Neural cell (in vitro differentiated cells): ENCODE results near the gene KCTD17. TPM values are rescaled to one million over a fixed set of nuclear protein-coding genes. Genes with fewer than 3 reads are reported as not detected.
A peak's percentile ranks its signal among the peaks of the same experiment; 100 is the strongest.

Source experiments
- H2AFZ ChIP-seq: fragments of 200-600, 300-800 bp; sonication (generic), shearing (Covaris generic); 2 replicates; pipeline ENCODE4 v1.6.0; 2014; ENCODE audit warnings: low read depth, mild to moderate bottlenecking, antibody characterized with exemption, low read length, moderate library complexity
- H3F3A ChIP-seq: fragments of 200-600 bp; shearing (Covaris generic); 2 replicates; pipeline ENCODE4 v1.6.1; 2016; ENCODE audit warnings: mild to moderate bottlenecking, moderate library complexity, mixed read lengths, antibody characterized with exemption, low read length; ENCODE audit not compliant: insufficient read depth, poor library complexity, severe bottlenecking
- H3K27ac ChIP-seq: fragments of 200-600, 300-800 bp; sonication (generic), shearing (Covaris generic); 2 replicates; pipeline ENCODE4 v1.5.1; 2014; ENCODE audit warnings: mild to moderate bottlenecking, low read length, moderate library complexity
- H3K27me3 ChIP-seq: fragments of 300-800, 200-600 bp; sonication (generic), shearing (Covaris generic); 2 replicates; pipeline ENCODE4 v1.6.0; 2014; ENCODE audit warnings: mild to moderate bottlenecking, low read depth, low read length, moderate library complexity; ENCODE audit not compliant: insufficient read depth
- H3K36me3 ChIP-seq: fragments of 300-800, 200-600 bp; sonication (generic), shearing (Covaris generic); 2 replicates; pipeline ENCODE4 v1.5.1; 2014; ENCODE audit warnings: mild to moderate bottlenecking, antibody characterized with exemption, low read length, moderate library complexity; ENCODE audit not compliant: insufficient read depth
- H3K4me2 ChIP-seq: fragments of 300-800, 200-600 bp; sonication (generic), shearing (Covaris generic); 2 replicates; pipeline ENCODE4 v1.6.0; 2014; ENCODE audit warnings: mild to moderate bottlenecking, low read length
- H3K4me3 ChIP-seq: fragments of 300-800, 200-600 bp; sonication (generic), shearing (Covaris generic); 2 replicates; pipeline ENCODE4 v1.5.1; 2014; ENCODE audit warnings: mild to moderate bottlenecking, low read length, moderate library complexity
- H3K79me2 ChIP-seq: fragments of 200-600 bp; shearing (Covaris generic); replicated peaks from 2 replicates; pipeline ENCODE4 v1.6.0; 2014; ENCODE audit warnings: mild to moderate bottlenecking, low read length, moderate library complexity; ENCODE audit not compliant: insufficient read depth
- H3K9ac ChIP-seq: fragments of 300-800, 200-600 bp; sonication (generic), shearing (Covaris generic); 2 replicates; pipeline ENCODE4 v1.6.1; 2016; ENCODE audit warnings: mild to moderate bottlenecking, low read length, mixed read lengths
- H3K9me2 ChIP-seq: fragments of 200-600 bp; shearing (Covaris generic); 2 replicates; pipeline ENCODE4 v1.6.1; 2016; ENCODE audit warnings: mild to moderate bottlenecking, low read length, mixed read lengths; ENCODE audit not compliant: insufficient read depth
- H3K9me3 ChIP-seq: fragments of 200-600, 300-800 bp; sonication (generic), shearing (Covaris generic); 2 replicates; pipeline ENCODE4 v1.6.1; 2016; ENCODE audit warnings: mild to moderate bottlenecking, mixed run types, low read length, moderate library complexity, mixed read lengths
- H4K20me1 ChIP-seq: fragments of 200-600 bp; shearing (Covaris generic); 2 replicates; pipeline ENCODE4 v1.6.1; 2016; ENCODE audit warnings: mild to moderate bottlenecking, mixed run types; ENCODE audit not compliant: insufficient read depth
- EP300 ChIP-seq: fragments of 450-650 bp; conservative IDR thresholded peaks from 2 replicates; pipeline ENCODE4 v1.6.1; 2014; ENCODE audit warnings: antibody characterized with exemption, mild to moderate bottlenecking, moderate library complexity; ENCODE audit not compliant: poor library complexity, severe bottlenecking
- EZH2 ChIP-seq: fragments of 200-600, 300-800 bp; shearing (Covaris generic), sonication (generic); IDR thresholded peaks from 2 replicates; pipeline ENCODE4 v1.6.1; 2014; ENCODE audit warnings: antibody characterized with exemption, low read length, borderline replicate concordance, mild to moderate bottlenecking; ENCODE audit not compliant: insufficient read depth, poor library complexity, severe bottlenecking
- MXI1 ChIP-seq: fragments of 450-650 bp; conservative IDR thresholded peaks from 2 replicates; pipeline ENCODE4 v1.6.1; 2014; ENCODE audit warnings: antibody characterized with exemption, mild to moderate bottlenecking; ENCODE audit not compliant: poor library complexity, severe bottlenecking
- POLR2AphosphoS5 ChIP-seq: IDR thresholded peaks from 2 replicates; pipeline ENCODE4 v1.6.1; 2012
- RAD21 ChIP-seq: fragments of 450-650 bp; conservative IDR thresholded peaks from 2 replicates; pipeline ENCODE4 v1.6.1; 2014; ENCODE audit warnings: antibody characterized with exemption, mild to moderate bottlenecking, moderate library complexity
- SMC3 ChIP-seq: fragments of 450-650 bp; conservative IDR thresholded peaks from 2 replicates; pipeline ENCODE4 v1.6.1; 2014; ENCODE audit warnings: antibody characterized with exemption, mild to moderate bottlenecking, moderate library complexity; ENCODE audit not compliant: poor library complexity
- TAF1 ChIP-seq: IDR thresholded peaks from 2 replicates; pipeline ENCODE4 v1.6.1; 2012; ENCODE audit warnings: low read depth
- polyA plus RNA-seq: library from polyadenylated mRNA; depleted of rRNA; stranded (reverse); fragments of >200 nt; gene quantifications from 2 replicates; pipeline ENCODE4 v1.2.3, GENCODE V29; 2014
- TF ChIP-seq, protein P1 (sequence below): fragments of 450-650 bp; IDR thresholded peaks from 2 replicates; pipeline ENCODE4 v1.5.1; 2014; ENCODE audit warnings: antibody characterized with exemption, mild to moderate bottlenecking, moderate library complexity; ENCODE audit not compliant: poor library complexity, severe bottlenecking
- TF ChIP-seq, protein P2 (sequence below): IDR thresholded peaks from 2 replicates; pipeline ENCODE4 v1.6.1; 2012; ENCODE audit warnings: borderline replicate concordance

Gene KCTD17
- polyA plus RNA-seq, 1 donor from 2014 or later: 96.3 TPM

DNA sequence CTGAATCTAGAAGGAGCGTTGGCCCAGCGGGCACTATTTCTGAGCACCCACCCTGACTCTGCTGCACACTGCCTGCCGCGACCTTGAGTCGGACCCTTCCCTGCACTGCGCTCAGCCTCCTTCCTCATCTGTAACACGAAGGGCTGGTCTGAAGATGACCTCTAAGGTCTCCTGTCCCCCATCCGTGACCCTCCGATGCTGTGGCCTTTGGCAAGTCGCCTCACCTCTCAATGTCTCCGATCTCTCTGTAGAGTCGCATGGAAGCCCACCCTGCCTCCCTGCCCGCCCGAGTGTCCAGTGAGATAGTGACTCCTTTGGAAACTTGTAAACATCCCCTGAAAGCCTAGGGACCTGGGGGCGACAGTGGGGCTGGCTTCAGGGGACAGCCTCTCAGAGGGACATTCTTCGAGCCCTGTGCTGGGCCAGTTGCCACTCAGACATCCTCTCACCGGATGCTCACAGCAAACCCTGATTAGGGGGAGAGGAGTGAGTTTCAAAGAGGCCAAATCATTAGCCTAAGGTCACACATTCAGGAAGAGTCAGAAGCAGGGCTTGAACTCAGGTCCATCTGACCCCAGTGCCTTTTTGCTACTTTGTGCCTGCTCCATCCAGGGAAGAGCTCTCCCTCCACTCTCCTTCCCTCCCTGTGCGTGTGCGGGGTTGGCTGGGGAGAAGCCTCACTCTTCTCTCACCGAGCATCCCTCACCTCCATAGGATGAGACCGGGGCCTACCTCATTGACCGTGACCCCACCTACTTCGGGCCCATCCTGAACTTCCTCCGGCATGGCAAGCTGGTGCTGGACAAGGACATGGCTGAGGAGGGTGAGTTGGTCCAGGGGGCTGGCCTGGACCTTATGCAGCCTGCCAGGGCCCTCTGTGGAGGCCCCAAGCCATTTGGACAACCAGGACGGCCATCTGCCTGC is 1.1 kb downstream of the KCTD17 start:
- H3K79me2 ChIP-seq: no peaks in the 10 kb centered on the region
- no peaks in the 10 kb centered on the region for H3F3A ChIP-seq
- H3K4me3 ChIP-seq: peak overlapping the region; percentile 83
- TF ChIP-seq POLR2AphosphoS5: no peak
- no peak for TF ChIP-seq SMC3
- no peak for TF ChIP-seq EP300
- H3K27ac ChIP-seq: no peak overlapping the region
- H3K9ac ChIP-seq: peak overlapping the region; percentile 77
- no peaks in the 10 kb centered on the region for H3K9me3 ChIP-seq
- no peaks in the 10 kb centered on the region for H3K36me3 ChIP-seq
- H3K27me3 ChIP-seq: no peaks in the 10 kb centered on the region
- H4K20me1 ChIP-seq: no peaks in the 10 kb centered on the region
- peak overlapping the region; percentile 80 for H3K4me2 ChIP-seq
- H3K9me2 ChIP-seq: no peaks in the 10 kb centered on the region
- H2AFZ ChIP-seq: no peak overlapping the region

DNA sequence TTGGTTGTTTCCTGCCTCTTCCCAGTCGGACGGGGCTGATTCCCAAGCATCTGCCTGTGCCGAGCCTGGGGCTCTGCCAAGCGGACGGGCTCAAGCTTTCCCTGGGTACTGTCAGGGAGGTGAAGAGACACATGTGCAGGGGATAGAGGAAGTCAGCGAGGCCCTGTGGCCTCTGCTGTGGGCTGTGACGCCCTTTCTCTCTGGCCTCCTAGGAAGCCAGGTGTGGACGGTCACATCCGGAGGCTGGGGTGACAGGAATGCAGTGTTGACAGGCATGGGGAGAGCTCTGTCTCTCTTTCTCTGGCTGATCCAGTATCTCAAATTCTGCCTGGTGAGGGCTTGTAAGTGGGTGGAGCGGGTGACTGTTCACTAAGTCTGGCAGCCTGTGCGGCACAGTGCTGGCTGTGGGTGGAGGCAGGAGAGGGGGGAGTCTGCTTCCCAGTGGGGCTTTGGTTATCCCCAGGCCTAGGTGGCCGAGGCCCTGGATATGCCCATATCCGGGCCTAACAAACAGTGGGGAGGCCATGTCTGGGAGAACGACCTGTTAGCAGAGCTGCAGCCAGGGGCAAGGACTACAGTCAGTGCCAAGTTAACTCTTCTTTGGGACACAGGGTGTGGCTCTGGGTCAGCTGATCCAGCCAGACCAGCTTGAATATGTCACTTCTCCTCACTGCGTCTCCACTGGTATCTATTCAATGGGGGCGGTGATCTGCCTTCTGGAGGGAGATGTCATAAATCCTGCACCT is 1.9 kb downstream of the KCTD17 start:
- Histone ChIP-seq H3K9me2 (no peaks in the 10 kb centered on the region), H3F3A (no peaks in the 10 kb centered on the region), H3K27me3 (no peaks in the 10 kb centered on the region), H3K9me3 (no peaks in the 10 kb centered on the region), H3K4me2 (no peak overlapping the region), H3K79me2 (no peaks in the 10 kb centered on the region), H2AFZ (no peak overlapping the region), H4K20me1 (no peaks in the 10 kb centered on the region), H3K27ac (no peak overlapping the region), H3K36me3 (no peaks in the 10 kb centered on the region), H3K4me3 (peak overlapping the region; percentile 83), H3K9ac (no peak overlapping the region)
- TF ChIP-seq POLR2AphosphoS5 (no peak), RAD21 (no peak), EP300 (no peak), MXI1 (no peak), SMC3 (no peak), EZH2 (no peak), TAF1 (no peak)
- TF ChIP-seq, protein P1, sequence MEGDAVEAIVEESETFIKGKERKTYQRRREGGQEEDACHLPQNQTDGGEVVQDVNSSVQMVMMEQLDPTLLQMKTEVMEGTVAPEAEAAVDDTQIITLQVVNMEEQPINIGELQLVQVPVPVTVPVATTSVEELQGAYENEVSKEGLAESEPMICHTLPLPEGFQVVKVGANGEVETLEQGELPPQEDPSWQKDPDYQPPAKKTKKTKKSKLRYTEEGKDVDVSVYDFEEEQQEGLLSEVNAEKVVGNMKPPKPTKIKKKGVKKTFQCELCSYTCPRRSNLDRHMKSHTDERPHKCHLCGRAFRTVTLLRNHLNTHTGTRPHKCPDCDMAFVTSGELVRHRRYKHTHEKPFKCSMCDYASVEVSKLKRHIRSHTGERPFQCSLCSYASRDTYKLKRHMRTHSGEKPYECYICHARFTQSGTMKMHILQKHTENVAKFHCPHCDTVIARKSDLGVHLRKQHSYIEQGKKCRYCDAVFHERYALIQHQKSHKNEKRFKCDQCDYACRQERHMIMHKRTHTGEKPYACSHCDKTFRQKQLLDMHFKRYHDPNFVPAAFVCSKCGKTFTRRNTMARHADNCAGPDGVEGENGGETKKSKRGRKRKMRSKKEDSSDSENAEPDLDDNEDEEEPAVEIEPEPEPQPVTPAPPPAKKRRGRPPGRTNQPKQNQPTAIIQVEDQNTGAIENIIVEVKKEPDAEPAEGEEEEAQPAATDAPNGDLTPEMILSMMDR: no peak
- TF ChIP-seq, protein P2, sequence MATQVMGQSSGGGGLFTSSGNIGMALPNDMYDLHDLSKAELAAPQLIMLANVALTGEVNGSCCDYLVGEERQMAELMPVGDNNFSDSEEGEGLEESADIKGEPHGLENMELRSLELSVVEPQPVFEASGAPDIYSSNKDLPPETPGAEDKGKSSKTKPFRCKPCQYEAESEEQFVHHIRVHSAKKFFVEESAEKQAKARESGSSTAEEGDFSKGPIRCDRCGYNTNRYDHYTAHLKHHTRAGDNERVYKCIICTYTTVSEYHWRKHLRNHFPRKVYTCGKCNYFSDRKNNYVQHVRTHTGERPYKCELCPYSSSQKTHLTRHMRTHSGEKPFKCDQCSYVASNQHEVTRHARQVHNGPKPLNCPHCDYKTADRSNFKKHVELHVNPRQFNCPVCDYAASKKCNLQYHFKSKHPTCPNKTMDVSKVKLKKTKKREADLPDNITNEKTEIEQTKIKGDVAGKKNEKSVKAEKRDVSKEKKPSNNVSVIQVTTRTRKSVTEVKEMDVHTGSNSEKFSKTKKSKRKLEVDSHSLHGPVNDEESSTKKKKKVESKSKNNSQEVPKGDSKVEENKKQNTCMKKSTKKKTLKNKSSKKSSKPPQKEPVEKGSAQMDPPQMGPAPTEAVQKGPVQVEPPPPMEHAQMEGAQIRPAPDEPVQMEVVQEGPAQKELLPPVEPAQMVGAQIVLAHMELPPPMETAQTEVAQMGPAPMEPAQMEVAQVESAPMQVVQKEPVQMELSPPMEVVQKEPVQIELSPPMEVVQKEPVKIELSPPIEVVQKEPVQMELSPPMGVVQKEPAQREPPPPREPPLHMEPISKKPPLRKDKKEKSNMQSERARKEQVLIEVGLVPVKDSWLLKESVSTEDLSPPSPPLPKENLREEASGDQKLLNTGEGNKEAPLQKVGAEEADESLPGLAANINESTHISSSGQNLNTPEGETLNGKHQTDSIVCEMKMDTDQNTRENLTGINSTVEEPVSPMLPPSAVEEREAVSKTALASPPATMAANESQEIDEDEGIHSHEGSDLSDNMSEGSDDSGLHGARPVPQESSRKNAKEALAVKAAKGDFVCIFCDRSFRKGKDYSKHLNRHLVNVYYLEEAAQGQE: no peak
